ENCODE results near the gene ZNF514.

DNA sequence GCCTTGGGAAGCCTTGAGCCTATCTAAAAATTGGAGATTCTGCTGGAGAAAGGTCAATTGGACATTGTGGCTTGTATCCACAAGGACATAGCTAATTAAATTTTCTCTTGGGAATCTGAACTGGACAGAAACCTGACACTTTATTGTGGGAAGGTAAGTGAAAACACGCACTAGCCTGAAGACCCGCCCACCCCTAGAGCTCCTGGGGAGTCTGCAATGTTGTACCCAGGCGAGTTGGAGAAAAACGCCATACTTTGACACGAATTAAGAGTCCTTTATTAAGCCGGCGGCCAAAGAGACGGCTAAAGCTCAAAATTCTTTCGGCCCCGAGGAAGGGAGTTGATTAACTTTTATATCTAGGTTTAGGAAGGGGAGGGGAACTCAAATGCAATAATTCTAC is 46.4 kb upstream of the ZNF514 start:
- no peak for TF ChIP-seq POLR2A (IDR thresholded peaks at IDR 0.05)
- TF ChIP-seq CTCF (IDR thresholded peaks at IDR 0.05): no peak

All from body of pancreas (tissue), 4 donors.